PFSK-1 (cell line): Measurements from ENCODE around the gene IQCM.

Experiments used
- TAF1 ChIP-seq: IDR thresholded peaks from 2 replicates; pipeline ENCODE4 v1.6.1; 2012; ENCODE audit warnings: low read length, control low read depth, borderline replicate concordance; ENCODE audit not compliant: insufficient read depth
- TF ChIP-seq, protein P1 (sequence below), 2 experiments: IDR thresholded peaks; 2 replicates each; pipeline versions ENCODE4 v1.6.1 to v1.8.0; 2011 to 2012; ENCODE audit warnings: low read depth in 2 of 2, low read length in 2 of 2, control low read depth in 1 of 2, inconsistent platforms in 1 of 2, mild to moderate bottlenecking in 1 of 2, moderate library complexity in 1 of 2; ENCODE audit not compliant: insufficient read depth in 1 of 2

DNA sequence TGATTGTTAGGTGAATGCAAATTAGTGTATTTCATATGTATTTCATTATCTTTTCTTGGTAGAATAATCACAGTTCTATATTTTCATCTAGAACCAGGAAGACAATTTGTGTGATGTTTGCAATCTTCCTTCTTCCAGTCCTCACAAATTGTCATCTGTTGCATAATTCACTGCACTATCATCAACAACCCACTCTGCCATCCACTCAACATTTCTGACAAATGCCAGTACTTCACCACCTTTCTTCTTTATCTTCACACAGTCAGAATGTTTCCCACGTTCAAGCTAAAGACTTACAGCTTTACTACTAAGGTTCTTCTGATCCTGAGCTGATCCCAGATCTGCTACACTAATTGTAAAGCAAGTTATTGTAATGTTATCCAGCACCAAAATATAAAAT lies 107.8 kb downstream of the IQCM start:
- TF ChIP-seq, protein P1, sequence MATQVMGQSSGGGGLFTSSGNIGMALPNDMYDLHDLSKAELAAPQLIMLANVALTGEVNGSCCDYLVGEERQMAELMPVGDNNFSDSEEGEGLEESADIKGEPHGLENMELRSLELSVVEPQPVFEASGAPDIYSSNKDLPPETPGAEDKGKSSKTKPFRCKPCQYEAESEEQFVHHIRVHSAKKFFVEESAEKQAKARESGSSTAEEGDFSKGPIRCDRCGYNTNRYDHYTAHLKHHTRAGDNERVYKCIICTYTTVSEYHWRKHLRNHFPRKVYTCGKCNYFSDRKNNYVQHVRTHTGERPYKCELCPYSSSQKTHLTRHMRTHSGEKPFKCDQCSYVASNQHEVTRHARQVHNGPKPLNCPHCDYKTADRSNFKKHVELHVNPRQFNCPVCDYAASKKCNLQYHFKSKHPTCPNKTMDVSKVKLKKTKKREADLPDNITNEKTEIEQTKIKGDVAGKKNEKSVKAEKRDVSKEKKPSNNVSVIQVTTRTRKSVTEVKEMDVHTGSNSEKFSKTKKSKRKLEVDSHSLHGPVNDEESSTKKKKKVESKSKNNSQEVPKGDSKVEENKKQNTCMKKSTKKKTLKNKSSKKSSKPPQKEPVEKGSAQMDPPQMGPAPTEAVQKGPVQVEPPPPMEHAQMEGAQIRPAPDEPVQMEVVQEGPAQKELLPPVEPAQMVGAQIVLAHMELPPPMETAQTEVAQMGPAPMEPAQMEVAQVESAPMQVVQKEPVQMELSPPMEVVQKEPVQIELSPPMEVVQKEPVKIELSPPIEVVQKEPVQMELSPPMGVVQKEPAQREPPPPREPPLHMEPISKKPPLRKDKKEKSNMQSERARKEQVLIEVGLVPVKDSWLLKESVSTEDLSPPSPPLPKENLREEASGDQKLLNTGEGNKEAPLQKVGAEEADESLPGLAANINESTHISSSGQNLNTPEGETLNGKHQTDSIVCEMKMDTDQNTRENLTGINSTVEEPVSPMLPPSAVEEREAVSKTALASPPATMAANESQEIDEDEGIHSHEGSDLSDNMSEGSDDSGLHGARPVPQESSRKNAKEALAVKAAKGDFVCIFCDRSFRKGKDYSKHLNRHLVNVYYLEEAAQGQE (IDR thresholded peaks at IDR 0.05; ENCODE audit: insufficient read depth in 1 of 2, low read depth in 2 of 2, low read length in 2 of 2): no peak
- TF ChIP-seq TAF1: no peak
